Memory B cell (primary cell): Measurements from ENCODE around the gene DAPK2.

ENCODE experiments used
- ATAC-seq: fragments of 150-1000 bp; cut with Tn5 transposase; 2 replicates; pipeline ENCODE4 v1.10.0; 2021; ENCODE audit warnings: low read depth, mild to moderate bottlenecking, moderate library complexity
- DNase-seq, 2 donors: peaks; one replicate each; pipeline ENCODE4 v3.0.0; 2022; ENCODE audit warnings: low spot score in 2 of 2
- H3K27ac Mint-ChIP-seq: one replicate; pipeline ENCODE4 v1.8.0; 2022; ENCODE audit warnings: mild to moderate bottlenecking, moderate library complexity, mixed read lengths
- H3K27me3 Mint-ChIP-seq: one replicate; pipeline ENCODE4 v1.8.0; 2022; ENCODE audit warnings: mixed read lengths
- H3K36me3 Mint-ChIP-seq: one replicate; pipeline ENCODE4 v1.8.0; 2022; ENCODE audit warnings: mild to moderate bottlenecking, mixed read lengths
- H3K4me1 Mint-ChIP-seq: one replicate; pipeline ENCODE4 v1.8.0; 2022; ENCODE audit warnings: mixed read lengths
- H3K4me3 Mint-ChIP-seq: one replicate; pipeline ENCODE4 v1.8.0; 2022; ENCODE audit warnings: mild to moderate bottlenecking, moderate library complexity, mixed read lengths
- H3K9me3 Mint-ChIP-seq: one replicate; pipeline ENCODE4 v1.8.0; 2022; ENCODE audit warnings: mixed read lengths

The DAPK2 gene

GRCh38 chr15:63891079-63891767 is 155.1 kb downstream of the DAPK2 start:
- ATAC-seq (peak; percentile 69), DNase-seq (peak; percentile 70 to 76)
- peaks cover 39% of the 10 kb centered on the region for H3K4me1 Mint-ChIP-seq
- no peaks in the 10 kb centered on the region for H3K9me3 Mint-ChIP-seq
- no peak overlapping the region for H3K27ac Mint-ChIP-seq
- no peaks in the 10 kb centered on the region for H3K27me3 Mint-ChIP-seq
- H3K4me3 Mint-ChIP-seq: no peak overlapping the region
- no peaks in the 10 kb centered on the region for H3K36me3 Mint-ChIP-seq

- ATAC-seq (no peak), DNase-seq (no peak)
- H3K9me3 Mint-ChIP-seq: no peaks in the 10 kb centered on the region
- no peaks in the 10 kb centered on the region for H3K27me3 Mint-ChIP-seq
- H3K4me3 Mint-ChIP-seq: no peak overlapping the region
- peaks cover 34% of the 10 kb centered on the region for H3K4me1 Mint-ChIP-seq
- no peak overlapping the region for H3K27ac Mint-ChIP-seq
- H3K36me3 Mint-ChIP-seq: no peaks in the 10 kb centered on the region
These were observed 155.7 kb downstream of the DAPK2 start for GRCh38 chr15:63890617-63891016.

GRCh38 chr15:63889831-63890230 is 156.5 kb downstream of the DAPK2 start:
- Mint-ChIP-seq H3K36me3 (no peaks in the 10 kb centered on the region), H3K9me3 (no peaks in the 10 kb centered on the region), H3K27me3 (no peaks in the 10 kb centered on the region), H3K4me1 (peaks cover 31% of the 10 kb centered on the region), H3K27ac (no peak overlapping the region), H3K4me3 (no peak overlapping the region)
- DNase-seq: no peak
- no peak for ATAC-seq

- peaks cover 33% of the 10 kb centered on the region for H3K4me1 Mint-ChIP-seq
- DNase-seq (no peak), ATAC-seq (no peak)
- no peaks in the 10 kb centered on the region for H3K27me3 Mint-ChIP-seq
- no peaks in the 10 kb centered on the region for H3K36me3 Mint-ChIP-seq
- no peaks in the 10 kb centered on the region for H3K9me3 Mint-ChIP-seq
- no peak overlapping the region for H3K4me3 Mint-ChIP-seq
- H3K27ac Mint-ChIP-seq: no peak overlapping the region
These were observed 157.5 kb downstream of the DAPK2 start for GRCh38 chr15:63888823-63889222.

- peaks cover 30% of the 10 kb centered on the region for H3K4me1 Mint-ChIP-seq
- H3K4me3 Mint-ChIP-seq: no peak overlapping the region
- H3K27me3 Mint-ChIP-seq: no peaks in the 10 kb centered on the region
- no peak for DNase-seq
- no peak for ATAC-seq
- no peaks in the 10 kb centered on the region for H3K36me3 Mint-ChIP-seq
- H3K27ac Mint-ChIP-seq: no peak overlapping the region
- H3K9me3 Mint-ChIP-seq: no peaks in the 10 kb centered on the region
These were observed 158.1 kb downstream of the DAPK2 start for GRCh38 chr15:63888146-63888545.

- Mint-ChIP-seq H3K4me3 (no peak overlapping the region), H3K27me3 (no peaks in the 10 kb centered on the region), H3K27ac (no peak overlapping the region), H3K9me3 (no peaks in the 10 kb centered on the region), H3K36me3 (no peaks in the 10 kb centered on the region), H3K4me1 (peaks cover 30% of the 10 kb centered on the region)
- ATAC-seq: no peak
- DNase-seq: no peak
These were observed 158.7 kb downstream of the DAPK2 start for GRCh38 chr15:63887630-63888029.

- DNase-seq (no peak), ATAC-seq (no peak)
- Mint-ChIP-seq H3K4me3 (no peak overlapping the region), H3K9me3 (no peaks in the 10 kb centered on the region), H3K36me3 (no peaks in the 10 kb centered on the region), H3K4me1 (peaks cover 31% of the 10 kb centered on the region), H3K27me3 (no peaks in the 10 kb centered on the region), H3K27ac (no peak overlapping the region)
These were observed 161.3 kb downstream of the DAPK2 start for GRCh38 chr15:63884953-63885352.

- H3K27me3 Mint-ChIP-seq: no peaks in the 10 kb centered on the region
These were observed 164.9 kb downstream of the DAPK2 start for GRCh38 chr15:63881431-63881830.

GRCh38 chr15:63880744-63881143 is 165.5 kb downstream of the DAPK2 start:
- DNase-seq: no peak
- no peaks in the 10 kb centered on the region for H3K9me3 Mint-ChIP-seq
- no peak for ATAC-seq
- H3K36me3 Mint-ChIP-seq: no peaks in the 10 kb centered on the region
- H3K4me3 Mint-ChIP-seq: no peak overlapping the region
- no peaks in the 10 kb centered on the region for H3K27me3 Mint-ChIP-seq
- H3K4me1 Mint-ChIP-seq: peaks cover 40% of the 10 kb centered on the region
- peak overlapping the region; percentile 76 for H3K27ac Mint-ChIP-seq

More at GRCh38 chr15:63881431-63881830, 164.9 kb downstream of the DAPK2 start:
- Mint-ChIP-seq H3K4me3 (peak overlapping the region; percentile 11), H3K9me3 (no peaks in the 10 kb centered on the region), H3K27ac (peak overlapping the region; percentile 76), H3K36me3 (no peaks in the 10 kb centered on the region), H3K4me1 (peaks cover 40% of the 10 kb centered on the region)
- ATAC-seq (peak; percentile 93), DNase-seq (peak in 1 of 2 donors; percentile 33)

- Mint-ChIP-seq H3K9me3 (no peaks in the 10 kb centered on the region), H3K4me3 (no peak overlapping the region), H3K4me1 (peaks cover 40% of the 10 kb centered on the region), H3K27me3 (no peaks in the 10 kb centered on the region), H3K27ac (no peak overlapping the region), H3K36me3 (no peaks in the 10 kb centered on the region)
- no peak for DNase-seq
- no peak for ATAC-seq
These were observed 166.3 kb downstream of the DAPK2 start for GRCh38 chr15:63879995-63880394.

GRCh38 chr15:63879211-63879610 is 167.1 kb downstream of the DAPK2 start:
- H3K27ac Mint-ChIP-seq: no peak overlapping the region
- no peak for ATAC-seq
- DNase-seq: no peak
- H3K36me3 Mint-ChIP-seq: no peaks in the 10 kb centered on the region
- H3K4me3 Mint-ChIP-seq: no peak overlapping the region
- H3K9me3 Mint-ChIP-seq: no peaks in the 10 kb centered on the region
- H3K4me1 Mint-ChIP-seq: peaks cover 40% of the 10 kb centered on the region
- H3K27me3 Mint-ChIP-seq: no peaks in the 10 kb centered on the region

GRCh38 chr15:63877713-63878271 is 168.5 kb downstream of the DAPK2 start:
- Mint-ChIP-seq H3K4me3 (no peak overlapping the region), H3K27me3 (no peaks in the 10 kb centered on the region), H3K4me1 (peaks cover 31% of the 10 kb centered on the region), H3K36me3 (peaks cover 1% of the 10 kb centered on the region), H3K9me3 (peaks cover 1% of the 10 kb centered on the region), H3K27ac (no peak overlapping the region)
- no peak for ATAC-seq
- no peak for DNase-seq

GRCh38 chr15:63876085-63876662 is 170.1 kb downstream of the DAPK2 start:
- Mint-ChIP-seq H3K4me3 (no peak overlapping the region), H3K27me3 (no peaks in the 10 kb centered on the region), H3K27ac (no peak overlapping the region), H3K36me3 (peaks cover 2% of the 10 kb centered on the region), H3K9me3 (peaks cover 3% of the 10 kb centered on the region), H3K4me1 (peaks cover 16% of the 10 kb centered on the region)
- DNase-seq (no peak), ATAC-seq (no peak)

- H3K36me3 Mint-ChIP-seq: peaks cover 2% of the 10 kb centered on the region
- peaks cover 3% of the 10 kb centered on the region for H3K9me3 Mint-ChIP-seq
- DNase-seq (no peak), ATAC-seq (no peak)
- no peaks in the 10 kb centered on the region for H3K27me3 Mint-ChIP-seq
- no peak overlapping the region for H3K27ac Mint-ChIP-seq
- H3K4me3 Mint-ChIP-seq: no peak overlapping the region
- peaks cover 14% of the 10 kb centered on the region for H3K4me1 Mint-ChIP-seq
These were observed 171.7 kb downstream of the DAPK2 start for GRCh38 chr15:63874616-63875015.
